Prostate gland (tissue), 2 donors: ENCODE measurements around the gene RNPEP.

Experiments used
- POLR2A ChIP-seq: fragments of 450-650 bp; IDR thresholded peaks from one replicate; pipeline ENCODE4 v1.6.1; 2016; ENCODE audit warnings: antibody characterized with exemption, mild to moderate bottlenecking
- TF ChIP-seq, protein P1 (sequence below), 4 experiments: fragments of 200-600 bp in 2 of 4; fragments of 450-650 bp in 2 of 4; sonication (generic) in 2 of 4; IDR thresholded peaks; 1 replicate in 3 of 4; 2 replicates in 1 of 4; pipeline ENCODE4 v1.5.1; 2016 to 2019; ENCODE audit warnings: antibody characterized with exemption in 4 of 4, mild to moderate bottlenecking in 2 of 4, moderate library complexity in 2 of 4

- TF ChIP-seq, protein P1, sequence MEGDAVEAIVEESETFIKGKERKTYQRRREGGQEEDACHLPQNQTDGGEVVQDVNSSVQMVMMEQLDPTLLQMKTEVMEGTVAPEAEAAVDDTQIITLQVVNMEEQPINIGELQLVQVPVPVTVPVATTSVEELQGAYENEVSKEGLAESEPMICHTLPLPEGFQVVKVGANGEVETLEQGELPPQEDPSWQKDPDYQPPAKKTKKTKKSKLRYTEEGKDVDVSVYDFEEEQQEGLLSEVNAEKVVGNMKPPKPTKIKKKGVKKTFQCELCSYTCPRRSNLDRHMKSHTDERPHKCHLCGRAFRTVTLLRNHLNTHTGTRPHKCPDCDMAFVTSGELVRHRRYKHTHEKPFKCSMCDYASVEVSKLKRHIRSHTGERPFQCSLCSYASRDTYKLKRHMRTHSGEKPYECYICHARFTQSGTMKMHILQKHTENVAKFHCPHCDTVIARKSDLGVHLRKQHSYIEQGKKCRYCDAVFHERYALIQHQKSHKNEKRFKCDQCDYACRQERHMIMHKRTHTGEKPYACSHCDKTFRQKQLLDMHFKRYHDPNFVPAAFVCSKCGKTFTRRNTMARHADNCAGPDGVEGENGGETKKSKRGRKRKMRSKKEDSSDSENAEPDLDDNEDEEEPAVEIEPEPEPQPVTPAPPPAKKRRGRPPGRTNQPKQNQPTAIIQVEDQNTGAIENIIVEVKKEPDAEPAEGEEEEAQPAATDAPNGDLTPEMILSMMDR (IDR thresholded peaks at IDR 0.05), result no peak
- no peak for TF ChIP-seq POLR2A
These were observed 14.1 kb upstream of the RNPEP start for GRCh38 chr1:201968202-201968925.
